Activated naive CD8-positive, alpha-beta T cell treated with anti-CD3 and anti-CD28 coated beads, Interleukin-2, amount 10 ng/mL, durations not matched to agents 7 days and 5 days (primary cell): ENCODE data around the gene XKR3. TPM values are rescaled to one million over a fixed set of nuclear protein-coding genes. Genes with fewer than 3 reads are reported as not detected.

Experiments used
- ATAC-seq: fragments of 150-1000 bp; cut with Tn5 transposase; one replicate; pipeline ENCODE4 v1.10.0; 2021; ENCODE audit warnings: low read depth, moderate library complexity
- POLR2A ChIA-PET: fragments of 350-600 bp; sonication (Branson Sonifier 250); formaldehyde crosslinking; loops from one replicate; lab custom pipeline; 2021; ENCODE audit warnings: antibody characterized with exemption; lab: Charles Lee
- DNase-seq: peaks from one replicate; pipeline ENCODE4 v3.0.0; 2021
- H3K27ac Mint-ChIP-seq: one replicate; pipeline ENCODE4 v1.8.0; 2022; ENCODE audit warnings: mild to moderate bottlenecking, mixed read lengths
- H3K27me3 Mint-ChIP-seq: one replicate; pipeline ENCODE4 v1.8.0; 2022; ENCODE audit warnings: mild to moderate bottlenecking, moderate library complexity, mixed read lengths
- H3K36me3 Mint-ChIP-seq: one replicate; pipeline ENCODE4 v1.8.0; 2021; ENCODE audit warnings: mild to moderate bottlenecking, mixed read lengths
- H3K4me1 Mint-ChIP-seq: one replicate; pipeline ENCODE4 v1.8.0; 2021; ENCODE audit warnings: mixed read lengths
- H3K4me3 Mint-ChIP-seq: one replicate; pipeline ENCODE4 v1.8.0; 2022; ENCODE audit warnings: mild to moderate bottlenecking, moderate library complexity, mixed read lengths
- H3K9me3 Mint-ChIP-seq: one replicate; pipeline ENCODE4 v1.8.0; 2021; ENCODE audit warnings: mixed read lengths
- total RNA-seq, 2 experiments: library from RNA; stranded (reverse); gene quantifications; one replicate each; pipeline ENCODE4 v1.2.3, GENCODE V29; 2021

Gene XKR3
- total RNA-seq, 2 experiments from 2014 or later: not detected

- no peak for ATAC-seq
- Mint-ChIP-seq H3K27ac (no peak overlapping the region), H3K9me3 (no peaks in the 10 kb centered on the region), H3K4me3 (no peak overlapping the region), H3K4me1 (peaks cover 25% of the 10 kb centered on the region), H3K27me3 (no peaks in the 10 kb centered on the region), H3K36me3 (no peaks in the 10 kb centered on the region)
- no peak for DNase-seq
- POLR2A ChIA-PET: no interaction called here
Measured at GRCh38 chr22:16828876-16829275, 3.7 kb upstream of the XKR3 start.

- POLR2A ChIA-PET: interaction anchor here (0.6 kb wide), 1 partner anchor 221 kb away, joined by 4 read pairs; no protein-coding TSS in a partner anchor
- H3K9me3 Mint-ChIP-seq: peaks cover 1% of the 10 kb centered on the region
- H3K4me3 Mint-ChIP-seq: no peak overlapping the region
- H3K27me3 Mint-ChIP-seq: no peaks in the 10 kb centered on the region
- no peak overlapping the region for H3K27ac Mint-ChIP-seq
- no peaks in the 10 kb centered on the region for H3K36me3 Mint-ChIP-seq
- DNase-seq: no peak
- H3K4me1 Mint-ChIP-seq: peaks cover 25% of the 10 kb centered on the region
- no peak for ATAC-seq
Measured at GRCh38 chr22:16827506-16827905, 2.3 kb upstream of the XKR3 start.

GRCh38 chr22:16819249-16819648 is 6.0 kb downstream of the XKR3 start:
- H3K4me1 Mint-ChIP-seq: peaks cover 5% of the 10 kb centered on the region
- no peak for ATAC-seq
- H3K27me3 Mint-ChIP-seq: peaks cover 11% of the 10 kb centered on the region
- H3K4me3 Mint-ChIP-seq: no peak overlapping the region
- no peaks in the 10 kb centered on the region for H3K36me3 Mint-ChIP-seq
- DNase-seq: no peak
- POLR2A ChIA-PET: no interaction called here
- H3K27ac Mint-ChIP-seq: no peak overlapping the region
- H3K9me3 Mint-ChIP-seq: peaks cover 1% of the 10 kb centered on the region

- DNase-seq (no peak), ATAC-seq (no peak)
- POLR2A ChIA-PET: no interaction called here
- peaks cover 11% of the 10 kb centered on the region for H3K27me3 Mint-ChIP-seq
- no peak overlapping the region for H3K4me3 Mint-ChIP-seq
- no peaks in the 10 kb centered on the region for H3K4me1 Mint-ChIP-seq
- H3K9me3 Mint-ChIP-seq: peaks cover 1% of the 10 kb centered on the region
- H3K36me3 Mint-ChIP-seq: peaks cover 3% of the 10 kb centered on the region
- H3K27ac Mint-ChIP-seq: no peak overlapping the region
Measured at GRCh38 chr22:16818538-16818937, 6.7 kb downstream of the XKR3 start.

- POLR2A ChIA-PET: no interaction called here
- Mint-ChIP-seq H3K9me3 (no peaks in the 10 kb centered on the region), H3K4me3 (no peak overlapping the region), H3K27me3 (peaks cover 11% of the 10 kb centered on the region), H3K4me1 (peaks cover 8% of the 10 kb centered on the region), H3K27ac (no peak overlapping the region), H3K36me3 (peaks cover 3% of the 10 kb centered on the region)
- DNase-seq: no peak
- ATAC-seq: no peak
Measured at GRCh38 chr22:16815073-16815472, 10.1 kb downstream of the XKR3 start.

- H3K9me3 Mint-ChIP-seq: no peaks in the 10 kb centered on the region
- ATAC-seq (no peak), DNase-seq (no peak)
- H3K27me3 Mint-ChIP-seq: peaks cover 7% of the 10 kb centered on the region
- H3K4me3 Mint-ChIP-seq: no peak overlapping the region
- peaks cover 11% of the 10 kb centered on the region for H3K4me1 Mint-ChIP-seq
- POLR2A ChIA-PET: no interaction called here
- peaks cover 3% of the 10 kb centered on the region for H3K36me3 Mint-ChIP-seq
- H3K27ac Mint-ChIP-seq: no peak overlapping the region
Measured at GRCh38 chr22:16810188-16810802, 14.9 kb downstream of the XKR3 start.

- peaks cover 11% of the 10 kb centered on the region for H3K4me1 Mint-ChIP-seq
- H3K36me3 Mint-ChIP-seq: no peaks in the 10 kb centered on the region
- peaks cover 2% of the 10 kb centered on the region for H3K27me3 Mint-ChIP-seq
- H3K4me3 Mint-ChIP-seq: no peak overlapping the region
- POLR2A ChIA-PET: no interaction called here
- DNase-seq (no peak), ATAC-seq (no peak)
- H3K9me3 Mint-ChIP-seq: no peaks in the 10 kb centered on the region
- no peak overlapping the region for H3K27ac Mint-ChIP-seq
Measured at GRCh38 chr22:16808744-16809143, 16.5 kb downstream of the XKR3 start.

- no peak overlapping the region for H3K27ac Mint-ChIP-seq
- POLR2A ChIA-PET: no interaction called here
- peaks cover 11% of the 10 kb centered on the region for H3K4me1 Mint-ChIP-seq
Measured at GRCh38 chr22:16807109-16807508, 18.1 kb downstream of the XKR3 start.

GRCh38 chr22:16806401-16806800 is 18.8 kb downstream of the XKR3 start:
- Mint-ChIP-seq H3K4me1 (peaks cover 11% of the 10 kb centered on the region), H3K36me3 (no peaks in the 10 kb centered on the region)

More at GRCh38 chr22:16807109-16807508, 18.1 kb downstream of the XKR3 start:
- peaks cover 6% of the 10 kb centered on the region for H3K27me3 Mint-ChIP-seq
- ATAC-seq (no peak), DNase-seq (no peak)
- H3K4me3 Mint-ChIP-seq: no peak overlapping the region
- no peaks in the 10 kb centered on the region for H3K9me3 Mint-ChIP-seq
- H3K36me3 Mint-ChIP-seq: no peaks in the 10 kb centered on the region

GRCh38 chr22:16804882-16805281 is 20.3 kb downstream of the XKR3 start:
- POLR2A ChIA-PET: no interaction called here
- no peaks in the 10 kb centered on the region for H3K9me3 Mint-ChIP-seq
- H3K4me3 Mint-ChIP-seq: no peak overlapping the region
- peaks cover 13% of the 10 kb centered on the region for H3K27me3 Mint-ChIP-seq
- H3K36me3 Mint-ChIP-seq: no peaks in the 10 kb centered on the region
- ATAC-seq: no peak
- DNase-seq: no peak
- H3K4me1 Mint-ChIP-seq: peaks cover 1% of the 10 kb centered on the region
- no peak overlapping the region for H3K27ac Mint-ChIP-seq

More at GRCh38 chr22:16806401-16806800, 18.8 kb downstream of the XKR3 start:
- H3K9me3 Mint-ChIP-seq: no peaks in the 10 kb centered on the region
- ATAC-seq (no peak), DNase-seq (no peak)
- POLR2A ChIA-PET: no interaction called here
- H3K4me3 Mint-ChIP-seq: no peak overlapping the region
- no peak overlapping the region for H3K27ac Mint-ChIP-seq
- peaks cover 9% of the 10 kb centered on the region for H3K27me3 Mint-ChIP-seq

GRCh38 chr22:16803255-16803917 is 21.8 kb downstream of the XKR3 start:
- Mint-ChIP-seq H3K36me3 (no peaks in the 10 kb centered on the region), H3K4me1 (no peaks in the 10 kb centered on the region), H3K4me3 (no peak overlapping the region), H3K9me3 (no peaks in the 10 kb centered on the region), H3K27ac (no peak overlapping the region), H3K27me3 (peaks cover 15% of the 10 kb centered on the region)
- POLR2A ChIA-PET: no interaction called here
- no peak for DNase-seq
- ATAC-seq: no peak

GRCh38 chr22:16801571-16801970 is 23.6 kb downstream of the XKR3 start:
- DNase-seq (no peak), ATAC-seq (no peak)
- Mint-ChIP-seq H3K9me3 (no peaks in the 10 kb centered on the region), H3K4me3 (no peak overlapping the region), H3K4me1 (no peaks in the 10 kb centered on the region), H3K36me3 (no peaks in the 10 kb centered on the region), H3K27ac (no peak overlapping the region), H3K27me3 (peaks cover 15% of the 10 kb centered on the region)
- POLR2A ChIA-PET: no interaction called here

- H3K27ac Mint-ChIP-seq: no peak overlapping the region
- POLR2A ChIA-PET: no interaction called here
- H3K36me3 Mint-ChIP-seq: no peaks in the 10 kb centered on the region
- H3K4me1 Mint-ChIP-seq: no peaks in the 10 kb centered on the region
- H3K9me3 Mint-ChIP-seq: no peaks in the 10 kb centered on the region
- DNase-seq (no peak), ATAC-seq (no peak)
- H3K27me3 Mint-ChIP-seq: peaks cover 15% of the 10 kb centered on the region
- no peak overlapping the region for H3K4me3 Mint-ChIP-seq
Measured at GRCh38 chr22:16801088-16801487, 24.1 kb downstream of the XKR3 start.

GRCh38 chr22:16800358-16800757 is 24.9 kb downstream of the XKR3 start:
- Mint-ChIP-seq H3K27ac (no peak overlapping the region), H3K9me3 (no peaks in the 10 kb centered on the region), H3K27me3 (peaks cover 18% of the 10 kb centered on the region), H3K4me3 (no peak overlapping the region), H3K36me3 (no peaks in the 10 kb centered on the region), H3K4me1 (no peaks in the 10 kb centered on the region)
- DNase-seq (no peak), ATAC-seq (no peak)
- POLR2A ChIA-PET: no interaction called here
